Measurements from ENCODE around the gene DNAH2.

DNAH2 gene

DNA sequence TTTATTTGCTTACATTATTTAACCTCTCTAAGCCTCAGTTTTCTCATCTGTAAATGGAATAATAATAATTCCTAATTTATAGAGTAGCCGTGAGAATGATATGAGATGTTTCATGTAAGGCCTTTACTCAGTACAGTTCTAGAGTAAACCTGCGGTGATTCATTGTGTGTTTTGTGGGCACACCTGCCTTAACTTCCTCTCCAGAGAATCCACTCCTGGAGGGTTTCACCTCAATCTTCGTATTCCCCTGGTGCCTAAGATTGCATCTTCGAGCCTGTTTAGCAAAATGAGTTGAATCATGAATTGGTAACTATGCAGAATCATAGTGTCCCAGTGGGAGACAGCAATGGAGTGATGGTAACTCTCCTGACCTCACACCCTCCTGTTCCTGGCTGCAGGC is 52.3 kb downstream of the DNAH2 start:
- TF ChIP-seq, protein P1, sequence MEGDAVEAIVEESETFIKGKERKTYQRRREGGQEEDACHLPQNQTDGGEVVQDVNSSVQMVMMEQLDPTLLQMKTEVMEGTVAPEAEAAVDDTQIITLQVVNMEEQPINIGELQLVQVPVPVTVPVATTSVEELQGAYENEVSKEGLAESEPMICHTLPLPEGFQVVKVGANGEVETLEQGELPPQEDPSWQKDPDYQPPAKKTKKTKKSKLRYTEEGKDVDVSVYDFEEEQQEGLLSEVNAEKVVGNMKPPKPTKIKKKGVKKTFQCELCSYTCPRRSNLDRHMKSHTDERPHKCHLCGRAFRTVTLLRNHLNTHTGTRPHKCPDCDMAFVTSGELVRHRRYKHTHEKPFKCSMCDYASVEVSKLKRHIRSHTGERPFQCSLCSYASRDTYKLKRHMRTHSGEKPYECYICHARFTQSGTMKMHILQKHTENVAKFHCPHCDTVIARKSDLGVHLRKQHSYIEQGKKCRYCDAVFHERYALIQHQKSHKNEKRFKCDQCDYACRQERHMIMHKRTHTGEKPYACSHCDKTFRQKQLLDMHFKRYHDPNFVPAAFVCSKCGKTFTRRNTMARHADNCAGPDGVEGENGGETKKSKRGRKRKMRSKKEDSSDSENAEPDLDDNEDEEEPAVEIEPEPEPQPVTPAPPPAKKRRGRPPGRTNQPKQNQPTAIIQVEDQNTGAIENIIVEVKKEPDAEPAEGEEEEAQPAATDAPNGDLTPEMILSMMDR (conservative IDR thresholded peaks at IDR 0.05; ENCODE audit: control insufficient read depth, insufficient read depth, low read depth, low read length) = no peak
- no peak overlapping the region for H3K4me3 ChIP-seq (ENCODE audit: control insufficient read depth, low read depth, low read length)
- DNase-seq (ENCODE audit: low read depth) = no peak

DNA sequence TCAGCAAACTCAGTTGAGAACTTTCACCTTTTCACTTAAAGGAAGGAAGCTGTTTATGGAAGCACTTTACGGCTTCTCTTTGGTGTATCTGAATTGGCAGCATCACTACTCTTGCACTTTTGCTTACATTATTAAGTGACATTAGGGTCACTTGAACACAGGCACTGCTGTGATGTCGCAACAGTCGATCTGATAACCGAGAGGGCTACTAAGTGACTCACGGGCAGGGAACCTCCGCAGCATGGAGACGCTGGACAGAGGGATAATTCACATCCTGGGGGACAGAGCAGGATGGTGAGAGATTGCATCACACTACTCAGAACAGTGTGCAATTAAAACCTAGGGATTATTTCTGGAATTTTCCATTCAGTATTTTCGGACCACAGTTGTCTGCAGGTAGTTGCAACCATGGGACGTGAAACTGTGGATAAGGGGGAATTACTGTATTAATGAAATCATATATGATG is 56.5 kb downstream of the DNAH2 start:
- peak; percentile 63 for DNase-seq (ENCODE audit: low read depth)
- TF ChIP-seq, protein P1 (conservative IDR thresholded peaks at IDR 0.05; ENCODE audit: control insufficient read depth, insufficient read depth, low read depth, low read length) = no peak

DNA sequence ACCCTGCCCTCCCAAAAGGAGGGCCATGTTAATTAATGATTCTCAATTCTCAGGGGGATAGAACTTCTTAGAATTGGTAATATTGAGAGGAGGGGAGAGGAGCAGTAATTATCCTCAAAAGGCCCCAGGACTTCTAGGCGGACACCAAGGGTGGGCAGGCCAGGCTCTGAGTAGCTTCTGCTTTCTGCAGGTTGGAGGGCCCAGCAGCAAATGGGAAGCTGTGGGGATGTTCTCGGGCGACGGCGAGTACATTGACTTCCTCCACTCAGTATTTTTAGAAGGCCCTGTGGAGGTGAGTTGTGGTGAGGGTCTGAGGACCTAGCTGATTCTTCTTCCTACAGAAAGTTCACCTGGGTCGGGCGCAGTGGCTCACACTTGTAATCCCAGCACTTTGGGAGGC is 57.5 kb downstream of the DNAH2 start:
- DNase-seq (ENCODE audit: low read depth) = no peak
- TF ChIP-seq, protein P1 (conservative IDR thresholded peaks at IDR 0.05; ENCODE audit: control insufficient read depth, insufficient read depth, low read depth, low read length) = no peak
- H3K4me3 ChIP-seq (ENCODE audit: control insufficient read depth, low read depth, low read length) = no peak overlapping the region

More for the DNA sequence above, 56.5 kb downstream of the DNAH2 start:
- H3K4me3 ChIP-seq (ENCODE audit: control insufficient read depth, low read depth, low read length) = no peak overlapping the region

DNA sequence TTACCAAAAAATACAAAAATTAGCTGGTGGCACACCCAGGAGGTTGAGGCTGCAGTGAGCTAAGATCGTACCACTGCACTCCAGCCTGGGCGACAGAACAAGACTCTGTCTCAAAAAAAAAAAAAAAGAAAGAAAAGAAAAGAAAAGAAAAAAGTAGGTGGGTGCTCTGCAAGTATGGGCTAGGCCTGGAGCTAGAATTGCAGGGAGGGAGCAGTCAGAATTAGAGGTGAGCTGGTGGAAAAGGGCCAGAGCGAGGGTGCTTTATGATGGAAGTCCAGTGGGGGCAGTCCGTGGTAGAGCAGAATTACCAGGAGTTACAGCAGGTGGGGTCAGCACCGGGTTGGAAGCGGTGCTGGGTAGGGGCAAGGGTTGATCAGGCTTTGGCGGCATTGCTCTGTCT is 59.5 kb downstream of the DNAH2 start:
- DNase-seq (ENCODE audit: low read depth) = no peak
- TF ChIP-seq, protein P1 (conservative IDR thresholded peaks at IDR 0.05; ENCODE audit: control insufficient read depth, insufficient read depth, low read depth, low read length) = no peak
- no peak overlapping the region for H3K4me3 ChIP-seq (ENCODE audit: control insufficient read depth, low read depth, low read length)

DNA sequence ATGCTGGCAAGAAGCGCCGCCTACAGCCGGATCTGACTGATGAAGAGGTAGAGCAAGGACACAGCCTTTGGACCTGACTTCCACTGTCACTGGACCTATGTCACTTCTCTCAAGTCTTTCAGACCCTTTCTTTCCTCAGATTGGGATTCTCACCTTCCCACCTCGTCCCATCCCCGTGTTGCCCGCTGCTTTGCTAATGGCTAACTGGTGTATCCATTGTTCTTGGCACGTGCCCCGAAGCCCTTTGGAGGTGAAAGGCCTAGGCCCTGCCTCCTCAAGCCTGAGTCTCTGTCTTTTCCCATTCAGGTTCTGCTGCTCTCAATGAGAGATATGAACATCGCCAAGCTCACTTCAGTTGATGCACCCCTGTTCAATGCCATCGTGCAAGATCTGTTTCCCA is 63.2 kb downstream of the DNAH2 start:
- TF ChIP-seq, protein P1 (conservative IDR thresholded peaks at IDR 0.05; ENCODE audit: control insufficient read depth, insufficient read depth, low read depth, low read length) = no peak
- no peak for DNase-seq (ENCODE audit: low read depth)
- no peak overlapping the region for H3K4me3 ChIP-seq (ENCODE audit: control insufficient read depth, low read depth, low read length)

DNA sequence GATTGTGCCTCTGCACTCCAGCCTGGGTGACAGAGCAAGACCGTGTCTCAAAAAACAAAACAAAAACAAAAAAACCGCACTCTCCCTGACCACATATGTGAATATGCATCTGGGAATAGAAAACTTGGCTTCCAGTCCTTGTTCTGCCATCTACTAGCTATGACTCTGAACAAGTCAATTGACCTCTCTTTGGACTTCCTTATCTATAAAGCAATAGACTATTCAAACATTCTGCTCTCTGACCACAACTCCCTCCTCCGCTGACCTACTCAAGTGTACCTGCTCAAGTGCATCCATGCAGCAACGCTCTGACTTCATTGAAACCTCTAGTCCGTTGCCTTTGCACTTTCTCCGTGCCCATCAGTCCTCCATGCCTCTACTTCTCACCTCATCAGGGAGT is 63.9 kb downstream of the DNAH2 start:
- no peak overlapping the region for H3K4me3 ChIP-seq (ENCODE audit: control insufficient read depth, low read depth, low read length)
- DNase-seq (ENCODE audit: low read depth) = no peak
- TF ChIP-seq, protein P1 (conservative IDR thresholded peaks at IDR 0.05; ENCODE audit: control insufficient read depth, insufficient read depth, low read depth, low read length) = no peak

DNA sequence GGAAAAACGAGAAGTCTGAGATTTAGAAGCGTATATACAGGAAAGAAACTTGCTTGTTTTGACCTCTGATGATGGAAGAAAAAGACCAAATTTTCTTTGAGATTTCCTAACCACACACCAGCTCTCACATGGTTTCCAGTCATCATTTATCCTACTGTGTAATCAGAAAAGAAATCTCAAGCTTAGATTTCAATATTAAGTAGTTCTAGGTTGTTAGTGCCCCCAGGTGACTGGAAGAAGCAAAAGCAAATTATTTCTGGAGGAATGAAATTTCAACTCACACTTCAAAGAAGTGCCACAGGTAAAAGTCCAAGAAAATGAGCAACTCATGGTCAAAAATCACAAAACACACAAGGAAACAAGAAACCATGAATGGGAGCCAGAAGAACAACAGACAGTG is 64.7 kb downstream of the DNAH2 start:
- no peak overlapping the region for H3K4me3 ChIP-seq (ENCODE audit: control insufficient read depth, low read depth, low read length)
- DNase-seq (ENCODE audit: low read depth) = peak; percentile 62
- TF ChIP-seq, protein P1 (conservative IDR thresholded peaks at IDR 0.05; ENCODE audit: control insufficient read depth, insufficient read depth, low read depth, low read length) = peak; percentile 41
